Activated CD8-positive, alpha-beta memory T cell treated with anti-CD3 and anti-CD28 coated beads for 1 hour (primary cell): ENCODE measurements around the gene RTN4RL2.

Experiments used
- DNase-seq, 2 donors: peaks; one replicate each; pipeline ENCODE4 v3.0.0-alpha.2; 2020; ENCODE audit warnings: low read depth in 1 of 2; ENCODE audit errors: extremely low read depth in 1 of 2

RTN4RL2 gene

DNA sequence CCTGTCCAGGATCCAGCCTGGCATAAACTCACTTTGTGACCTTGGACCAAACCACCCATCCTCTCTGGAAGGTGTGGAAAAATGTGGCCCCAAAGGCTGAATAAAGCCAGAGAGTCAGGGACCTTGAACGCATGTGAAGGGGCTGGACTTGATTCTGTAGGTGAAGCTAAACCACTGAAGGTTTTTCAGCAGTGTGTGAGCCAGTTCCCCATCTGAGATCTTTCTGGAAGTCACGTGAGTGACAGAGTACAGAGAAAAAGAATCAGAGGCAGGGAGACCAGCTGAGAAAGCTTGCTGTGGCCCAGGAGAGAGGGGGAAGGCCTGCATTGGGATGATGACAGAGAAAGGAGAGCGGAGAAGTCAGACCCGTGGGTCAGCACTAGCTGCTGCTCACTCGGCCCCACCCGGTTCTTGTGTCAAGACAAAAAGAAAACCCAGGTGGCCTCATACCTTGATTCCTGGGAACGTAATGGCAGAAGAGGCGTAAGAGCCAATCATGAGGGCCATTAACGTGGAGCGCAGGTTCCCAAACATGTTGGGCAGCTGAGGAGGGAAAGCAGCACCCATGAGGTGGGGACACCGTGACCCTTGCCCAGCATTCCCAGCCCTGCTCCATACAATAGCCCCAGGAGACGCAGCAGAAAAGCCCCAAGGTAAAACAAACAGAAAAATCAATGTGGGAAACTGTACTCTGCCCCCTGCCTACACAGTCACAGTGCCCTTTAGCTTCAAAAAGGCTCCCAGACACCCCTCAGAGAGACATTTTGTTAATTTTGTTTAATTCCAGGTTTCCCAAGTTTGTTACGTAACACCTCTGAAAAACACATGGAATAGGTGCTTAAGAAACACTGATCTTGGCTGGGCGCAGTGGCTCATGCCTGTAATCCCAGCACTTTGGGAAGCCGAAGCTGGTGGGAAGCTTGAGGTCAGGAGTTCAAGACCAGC lies 37.2 kb downstream of the RTN4RL2 start:
- no peak for DNase-seq

- DNase-seq, result no peak
Observed at GRCh38 chr11:57498540-57498939, 38.2 kb downstream of the RTN4RL2 start.

- DNase-seq, result no peak
Observed at GRCh38 chr11:57499413-57499982, 39.2 kb downstream of the RTN4RL2 start.

GRCh38 chr11:57499983-57500461 lies 39.7 kb downstream of the RTN4RL2 start:
- DNase-seq, result no peak

- DNase-seq, result no peak
Observed at GRCh38 chr11:57500515-57500914, 40.2 kb downstream of the RTN4RL2 start.

GRCh38 chr11:57500926-57501325 lies 40.6 kb downstream of the RTN4RL2 start:
- no peak for DNase-seq

DNA sequence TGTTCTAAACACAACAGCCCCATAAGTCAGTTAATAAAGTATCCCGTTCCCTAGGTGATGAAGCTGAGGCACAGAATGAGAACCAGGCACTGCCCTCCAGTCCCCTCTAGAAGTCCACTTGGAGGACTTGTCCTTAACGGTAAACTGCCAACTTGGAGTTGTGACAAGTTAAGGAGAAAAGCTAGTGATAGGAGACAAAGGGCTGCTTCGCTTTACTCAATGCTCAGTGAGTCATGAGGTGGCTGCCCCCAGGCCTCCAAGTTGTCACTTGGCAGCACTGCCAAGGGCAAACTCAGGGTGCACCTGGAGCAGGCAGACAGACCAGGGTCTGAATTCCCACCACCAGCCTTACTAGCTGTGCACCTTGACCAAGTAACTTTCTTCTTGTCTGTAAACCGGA lies 41.6 kb downstream of the RTN4RL2 start:
- DNase-seq, result no peak

- no peak for DNase-seq
Observed at GRCh38 chr11:57502376-57502775, 42.0 kb downstream of the RTN4RL2 start.

DNA sequence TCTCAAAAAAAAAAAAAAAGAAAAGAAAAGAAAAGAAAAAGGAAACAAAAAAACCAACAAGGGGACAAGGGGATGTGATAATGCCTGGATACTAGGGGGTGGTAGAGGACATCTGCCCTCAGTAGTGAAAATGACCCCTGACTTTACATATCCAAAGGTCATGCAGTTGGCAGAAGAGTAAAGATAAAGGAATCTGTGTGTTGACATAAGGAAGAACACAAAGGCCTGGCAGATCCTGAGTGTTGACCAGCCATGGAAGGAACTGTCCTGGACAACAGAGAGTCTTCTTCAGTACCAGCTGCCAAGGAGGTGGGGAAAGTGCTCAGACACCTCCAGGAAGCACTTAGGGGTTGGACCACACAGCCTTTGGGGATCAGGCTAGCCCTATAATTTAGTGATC lies 42.5 kb downstream of the RTN4RL2 start:
- DNase-seq, result no peak

DNA sequence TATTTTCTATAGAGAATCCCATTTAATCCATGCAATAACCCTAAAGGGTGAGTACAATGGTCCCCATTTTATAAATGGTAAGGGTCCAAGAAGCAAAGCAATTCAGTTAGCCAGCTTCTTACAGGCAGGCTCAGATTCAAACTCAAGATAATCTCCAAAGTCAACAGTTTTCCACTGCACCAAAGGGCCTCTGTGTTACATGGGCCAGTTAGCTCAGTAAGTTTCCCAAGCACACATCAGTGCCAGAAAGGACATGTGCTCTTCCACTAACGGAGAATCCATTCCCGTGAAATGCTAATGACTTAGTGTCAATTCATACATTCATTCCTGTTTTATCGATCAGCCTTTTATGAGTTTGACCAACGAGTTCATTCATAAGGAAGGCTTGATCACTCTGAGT lies 44.2 kb downstream of the RTN4RL2 start:
- DNase-seq, result no peak

DNA sequence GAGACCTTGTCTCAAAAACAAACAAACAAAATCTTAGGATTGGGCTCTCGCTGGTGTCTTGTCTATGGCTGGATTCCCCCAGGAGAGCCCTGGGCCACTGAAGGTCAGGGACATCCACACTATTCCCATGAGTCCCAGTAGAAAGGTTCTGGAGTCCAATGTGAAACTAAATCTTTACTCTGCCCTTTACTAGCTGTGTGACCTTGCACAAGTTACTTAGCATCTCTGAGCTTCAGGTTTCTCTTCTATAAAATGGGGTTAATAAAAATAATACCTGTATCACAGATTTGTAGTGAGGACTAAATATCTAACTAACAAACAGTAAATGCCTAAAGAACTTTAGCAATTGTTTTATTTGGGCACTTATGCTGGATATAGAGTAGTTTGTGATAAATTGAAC lies 46.2 kb downstream of the RTN4RL2 start:
- DNase-seq, result no peak

DNA sequence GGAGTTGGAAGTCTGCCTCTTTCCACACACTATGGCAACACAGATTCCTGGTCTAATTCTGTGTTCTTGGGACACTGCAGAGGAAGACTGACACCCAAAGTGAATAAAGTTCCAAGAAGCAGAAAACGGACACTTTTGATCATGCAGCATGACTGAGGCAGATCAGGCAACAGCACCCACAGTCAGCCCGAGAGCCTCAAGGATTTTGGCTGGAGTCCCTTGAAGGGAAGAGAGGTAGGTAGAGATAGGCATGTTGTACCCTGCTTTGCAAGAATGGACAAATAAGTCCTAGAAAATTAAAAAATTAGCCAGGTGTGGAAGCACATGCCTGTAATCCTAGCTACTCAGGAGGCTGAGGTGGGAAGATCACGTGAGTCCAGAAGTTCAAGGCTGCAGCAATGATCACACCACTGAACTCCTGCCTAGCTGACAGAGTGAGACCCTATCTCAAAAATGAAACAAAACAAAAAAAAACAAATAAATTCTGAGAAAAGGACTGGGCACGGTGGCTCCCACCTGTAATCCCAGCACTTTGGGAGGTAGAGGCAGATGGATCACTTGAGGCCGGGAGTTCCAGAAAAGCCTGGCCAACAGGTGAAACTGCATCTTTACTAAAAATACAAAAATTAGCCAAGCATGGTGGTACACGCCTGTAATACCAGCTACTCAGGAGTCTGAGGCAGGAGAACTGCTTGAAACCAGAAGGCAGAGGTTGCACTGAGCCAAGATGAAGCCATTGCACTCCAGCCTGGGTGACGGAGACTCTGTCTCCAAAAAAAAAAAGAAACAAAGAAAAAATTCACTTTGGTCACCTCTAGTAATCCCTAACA lies 48.2 kb downstream of the RTN4RL2 start:
- DNase-seq, result no peak

DNA sequence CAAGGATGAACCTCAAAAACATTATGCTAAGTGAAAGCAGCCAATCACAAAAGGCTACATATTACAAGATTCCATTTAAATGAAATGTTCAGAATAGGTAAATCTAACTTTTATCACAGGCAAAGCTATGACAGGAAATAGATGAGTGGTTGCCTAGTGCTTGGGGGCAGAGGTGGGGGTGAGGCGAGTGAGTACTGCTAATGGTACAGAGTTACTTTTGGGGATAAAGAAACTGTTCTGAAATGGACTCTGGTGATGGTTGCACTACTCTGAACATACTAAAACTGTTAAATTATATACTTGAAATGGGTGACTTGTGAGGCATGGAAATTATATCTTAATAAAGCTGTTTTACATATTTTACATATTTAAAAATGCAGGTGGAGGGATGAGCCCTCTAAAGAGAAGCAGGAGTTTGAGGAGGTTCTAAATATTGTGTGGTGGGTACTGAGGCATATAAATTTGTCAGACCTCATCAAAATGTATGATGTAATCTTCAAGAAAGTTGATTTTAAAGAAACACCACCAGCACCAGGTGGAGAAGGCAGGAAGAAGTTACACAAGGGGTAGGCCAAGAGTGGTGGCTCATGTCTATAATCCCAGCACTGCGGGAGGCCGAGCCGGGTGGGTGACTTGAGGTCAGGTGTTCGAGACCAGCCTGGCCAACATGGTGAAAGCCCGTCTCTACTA lies 51.6 kb downstream of the RTN4RL2 start:
- DNase-seq, result no peak

DNA sequence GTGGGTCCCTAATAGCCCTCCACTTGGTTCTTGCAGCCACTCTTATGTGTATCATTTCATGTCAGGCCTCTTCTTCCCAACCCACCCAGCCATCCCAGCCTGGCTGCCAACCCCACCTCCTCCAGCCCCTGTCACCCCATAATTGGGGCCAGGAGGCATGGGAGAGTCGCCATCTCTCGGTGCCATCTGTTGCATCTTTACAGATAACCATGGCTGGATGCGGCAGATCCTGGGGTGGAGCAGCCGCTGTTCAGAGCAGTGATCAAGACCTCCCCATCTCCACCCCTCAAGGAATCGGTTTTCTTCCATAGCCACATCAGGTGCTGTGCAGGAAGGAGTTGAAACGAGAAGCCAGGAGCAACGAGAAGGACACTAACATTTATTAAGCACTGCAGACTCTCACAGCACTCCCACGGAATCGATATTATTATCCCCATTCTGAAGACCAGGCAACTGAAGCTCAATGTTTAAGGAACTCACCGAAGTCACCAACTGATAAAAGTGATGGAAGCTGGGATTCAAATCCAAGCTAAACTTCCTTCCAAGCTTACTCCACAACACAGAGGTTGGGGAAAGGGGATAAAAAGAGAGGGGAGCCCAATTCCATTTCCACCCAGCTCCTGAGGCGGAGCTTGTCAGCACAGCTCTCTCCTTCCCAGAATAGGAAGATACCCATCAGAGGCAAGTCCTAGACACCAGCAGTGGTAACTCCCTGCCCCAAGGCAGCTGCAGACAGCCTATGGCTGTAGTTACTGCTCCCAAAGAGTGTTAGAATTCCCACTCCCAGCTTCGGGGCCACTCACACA lies 52.5 kb downstream of the RTN4RL2 start:
- DNase-seq, result no peak

DNA sequence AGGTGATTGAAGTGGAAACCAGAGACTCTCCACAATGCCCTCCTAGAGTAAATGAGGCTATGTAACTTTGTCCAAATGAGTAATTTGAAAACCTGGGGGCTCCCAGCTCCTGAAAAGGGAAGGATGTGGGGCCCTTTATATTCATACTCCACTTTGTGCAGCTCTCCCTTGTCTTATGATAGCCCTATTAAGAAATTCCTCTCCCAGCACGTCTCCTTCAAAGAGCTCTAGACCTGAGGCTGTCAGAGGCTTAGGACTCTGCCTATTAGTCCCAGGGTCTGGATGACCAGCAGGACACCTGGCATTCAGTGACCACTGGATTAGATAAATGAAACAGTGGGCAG lies 53.1 kb downstream of the RTN4RL2 start:
- no peak for DNase-seq

- DNase-seq, result no peak
Observed at GRCh38 chr11:57513911-57514537, 53.7 kb downstream of the RTN4RL2 start.

DNA sequence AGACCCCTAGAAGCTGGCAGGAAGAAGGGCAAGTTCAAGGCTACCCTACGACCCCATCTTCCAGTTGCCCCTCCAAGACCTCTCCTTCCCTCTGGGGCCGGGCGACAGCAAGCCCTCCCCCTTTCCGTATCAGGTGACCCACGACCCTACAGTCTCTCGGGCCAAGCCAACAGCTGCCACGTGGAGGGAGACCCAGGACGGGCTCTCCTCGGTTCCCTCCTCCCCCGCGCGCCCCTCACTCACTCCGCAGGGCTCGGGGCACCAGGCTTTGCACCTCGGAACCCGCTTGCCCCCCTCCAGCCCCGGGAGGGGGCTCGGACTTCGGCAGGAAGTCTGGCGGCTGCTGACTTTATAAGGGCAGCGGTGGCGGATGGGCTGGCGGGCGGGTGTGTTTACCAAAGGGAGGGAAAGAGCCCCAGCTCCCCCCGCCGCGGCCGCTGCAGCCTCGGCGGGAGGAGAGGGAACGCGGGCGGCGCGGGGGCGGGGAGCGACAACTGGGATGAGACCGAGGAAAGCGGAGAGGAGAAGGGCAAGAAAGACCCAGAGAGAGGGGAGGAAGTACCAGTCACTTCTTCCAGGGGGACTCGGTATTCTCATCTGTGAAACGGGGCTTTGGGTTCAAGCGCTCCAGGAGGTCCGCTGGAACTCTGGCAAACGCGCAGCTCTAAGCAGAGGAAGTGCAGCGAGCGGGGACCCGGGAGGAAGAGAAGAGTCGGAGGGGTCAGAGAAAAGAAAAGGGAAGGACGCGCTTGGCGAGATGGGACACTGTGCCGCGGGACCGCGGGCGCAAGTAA lies 54.4 kb downstream of the RTN4RL2 start:
- no peak for DNase-seq

DNA sequence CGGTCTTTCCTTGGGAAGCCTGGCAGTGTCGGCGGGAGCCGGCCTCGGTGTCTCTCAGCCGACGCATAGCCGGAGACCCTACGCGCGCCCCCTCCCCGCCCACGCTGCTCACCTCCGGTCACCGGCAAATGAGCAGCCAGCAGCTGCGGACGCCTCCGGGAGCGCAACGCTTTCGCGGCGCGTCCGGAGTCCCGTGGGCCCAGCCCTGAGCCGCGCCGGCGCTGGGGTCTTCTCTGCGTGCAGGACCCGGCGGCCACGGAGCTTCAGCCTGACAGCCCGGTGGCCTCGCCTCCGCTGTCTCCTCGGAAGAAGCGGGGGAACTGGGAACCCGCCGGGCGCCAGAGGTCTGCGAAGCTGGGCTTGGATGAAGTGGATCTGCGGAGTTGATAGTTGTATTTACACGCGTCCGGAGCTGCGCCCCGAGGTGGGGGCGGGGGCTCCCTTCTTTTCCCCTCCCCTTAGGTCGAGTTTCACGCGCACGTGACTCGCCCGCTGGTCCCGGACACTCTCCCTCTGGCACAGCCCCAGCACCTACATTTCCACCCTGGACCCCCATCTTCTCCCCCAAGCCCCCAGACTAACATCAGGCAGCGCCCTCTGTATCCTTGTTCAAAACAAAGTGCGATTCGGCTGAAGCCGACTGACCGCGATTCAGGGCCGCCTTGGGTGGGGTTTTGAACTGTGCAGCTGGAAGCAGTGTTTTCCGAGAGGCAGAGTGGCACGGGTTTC lies 55.2 kb downstream of the RTN4RL2 start, which contains the start of gene SLC43A1:
TSS of gene SLC43A1 (minus strand) at position 371 of the 729 bp plus-strand sequence. CDS start 1,591 bp downstream, outside the sequence.
- DNase-seq, result no peak
